HS-27A (cell line): ENCODE measurements around the gene SERP2.
"Not testable (repeated sequence)": the region's sequence is repeated elsewhere in the genome, so short reads cannot be mapped to it uniquely, and the experiment has no call there.

Experiments
- DNase-seq: peaks from one replicate; pipeline ENCODE4 v3.0.0-alpha.2; 2012; ENCODE audit warnings: low read depth, missing footprints

Gene SERP2

GRCh38 chr13:44373601-44374347, at the start of gene SERP2:
Gene SERP2, plus strand, starts transcription at chr13:44373824. Its CDS starts 202 bp downstream, at chr13:44374026.
- DNase-seq, result no peak

GRCh38 chr13:44326961-44327360, 46.7 kb upstream of the SERP2 start:
- no peak for DNase-seq

GRCh38 chr13:44329041-44329440, 44.6 kb upstream of the SERP2 start:
- DNase-seq, result not testable (repeated sequence)

- no peak for DNase-seq
Measured at GRCh38 chr13:44329909-44330545, 43.6 kb upstream of the SERP2 start.

- DNase-seq, result no peak
Measured at GRCh38 chr13:44331446-44331845, 42.2 kb upstream of the SERP2 start.

- DNase-seq, result no peak
Measured at GRCh38 chr13:44331912-44332851, 41.4 kb upstream of the SERP2 start.

GRCh38 chr13:44333950-44334655, 39.5 kb upstream of the SERP2 start:
- no peak for DNase-seq

- no peak for DNase-seq
Measured at GRCh38 chr13:44334751-44335150, 38.9 kb upstream of the SERP2 start.

- DNase-seq, result no peak
Measured at GRCh38 chr13:44336934-44337333, 36.7 kb upstream of the SERP2 start.

- DNase-seq, result no peak
Measured at GRCh38 chr13:44337581-44337980, 36.0 kb upstream of the SERP2 start.

- DNase-seq, result no peak
Measured at GRCh38 chr13:44340508-44340907, 33.1 kb upstream of the SERP2 start.

GRCh38 chr13:44342741-44343140, 30.9 kb upstream of the SERP2 start:
- DNase-seq, result no peak

- no peak for DNase-seq
Measured at GRCh38 chr13:44346534-44346933, 27.1 kb upstream of the SERP2 start.

GRCh38 chr13:44347301-44347700, 26.3 kb upstream of the SERP2 start:
- no peak for DNase-seq

- no peak for DNase-seq
Measured at GRCh38 chr13:44347949-44348348, 25.7 kb upstream of the SERP2 start.

GRCh38 chr13:44350775-44351504, 22.7 kb upstream of the SERP2 start:
- no peak for DNase-seq

- no peak for DNase-seq
Measured at GRCh38 chr13:44351505-44351854, 22.1 kb upstream of the SERP2 start.

- no peak for DNase-seq
Measured at GRCh38 chr13:44352202-44352601, 21.4 kb upstream of the SERP2 start.

- DNase-seq, result no peak
Measured at GRCh38 chr13:44352671-44353070, 21.0 kb upstream of the SERP2 start.

GRCh38 chr13:44354331-44354730, 19.3 kb upstream of the SERP2 start:
- no peak for DNase-seq

- DNase-seq, result no peak
Measured at GRCh38 chr13:44354884-44355283, 18.7 kb upstream of the SERP2 start.
